Measurements from ENCODE around the gene SLCO2B1. TPM values are rescaled to one million over a fixed set of nuclear protein-coding genes. Genes with fewer than 3 reads are reported as not detected.

Gene SLCO2B1
- total and polyA plus RNA-seq, 2 of the 8 experiments (the other 6 are each of a cell fraction or from before 2014, with no cell fraction given) = 0.03 TPM; not detected in 1

GRCh38 chr11:75203138-75203537 lies 52.2 kb downstream of the SLCO2B1 start:
- Histone ChIP-seq H3K4me2 (ENCODE audit: insufficient read depth in 1 of 2, low read depth in 2 of 2, low read length in 2 of 2) (no peak overlapping the region), H4K8ac (ENCODE audit: extremely low read depth, insufficient read depth, low read length) (no peak overlapping the region; the same call in 1 of the 2 replicates), H2BK5ac (ENCODE audit: low read depth, low read length) (no peak overlapping the region), H3K14ac (ENCODE audit: insufficient read length) (no peak overlapping the region), H3K23ac (ENCODE audit: insufficient read length) (no peak overlapping the region), H2AFZ (ENCODE audit: low read length) (no peak overlapping the region), H2AK5ac (ENCODE audit: low read depth, low read length) (0 out of 2 replicates have a peak overlapping the region, but pooled peaks have one; percentile 0), H3K79me2 (ENCODE audit: control insufficient read depth in 1 of 2, insufficient read depth in 2 of 2, low read length in 2 of 2) (no peaks in the 10 kb centered on the region), H4K91ac (replicated peaks; ENCODE audit: insufficient read length, low read length) (no peak overlapping the region), H3K27me3 (replicated peaks in 1 of 4; ENCODE audit: control insufficient read depth in 3 of 4, extremely low read depth in 1 of 4, insufficient read depth in 3 of 4, low read length in 3 of 4) (no peaks in the 10 kb centered on the region; a peak in 1 of 7 replicates), H3K4me1 (replicated peaks in 1 of 4; ENCODE audit: control insufficient read depth in 3 of 4, insufficient read depth in 4 of 4, low read length in 3 of 4) (0 out of 7 replicates have a peak, but pooled peaks cover 0 to 2% (median 0%) of the 10 kb centered on the region in 4 experiments), H3K4me3 (ENCODE audit: extremely low read depth in 1 of 4, insufficient read depth in 2 of 4, low read depth in 3 of 4, low read length in 4 of 4) (no peak overlapping the region), H3K36me3 (ENCODE audit: control insufficient read depth in 2 of 4, insufficient read depth in 4 of 4, low read length in 3 of 4) (no peaks in the 10 kb centered on the region), H4K5ac (ENCODE audit: insufficient read length, low read depth, low read length) (no peak overlapping the region), H2BK15ac (ENCODE audit: low read length) (no peak overlapping the region), H2BK12ac (ENCODE audit: low read depth, low read length) (peak overlapping the region; percentile 39; the same call in 1 of the 2 replicates), H4K20me1 (replicated peaks in 1 of 2; ENCODE audit: control insufficient read depth in 1 of 2, insufficient read depth in 2 of 2, low read length in 2 of 2) (no peaks in the 10 kb centered on the region), H2BK20ac (ENCODE audit: low read length) (no peak overlapping the region), H3K18ac (ENCODE audit: extremely low read depth, low read length) (no peak overlapping the region), H3K23me2 (ENCODE audit: low read depth, low read length) (no peaks in the 10 kb centered on the region), H3K27ac (ENCODE audit: low read depth, low read length) (no peak overlapping the region), H3K9ac (replicated peaks in 1 of 4; ENCODE audit: extremely low read depth in 1 of 4, low read depth in 3 of 4, low read length in 3 of 4) (no peak overlapping the region), H3K79me1 (ENCODE audit: low read depth, low read length) (no peaks in the 10 kb centered on the region), H2BK120ac (replicated peaks; ENCODE audit: low read depth, low read length) (no peak overlapping the region), H3K4ac (replicated peaks; ENCODE audit: insufficient read length, low read depth, low read length) (no peak overlapping the region), H3K9me3 (ENCODE audit: insufficient read depth in 2 of 2, low read depth in 1 of 2, low read length in 1 of 2) (no peaks in the 10 kb centered on the region), H3K56ac (replicated peaks; ENCODE audit: insufficient read length, low read depth, low read length) (no peak overlapping the region)
- DNase-seq (ENCODE audit: low read depth in 1 of 2, low spot score in 2 of 2) (no peak), FAIRE-seq (no peak)
- ChIA-PET POLR2A (ENCODE audit: partially characterized antibody) (no interaction called here), CTCF (ENCODE audit: partially characterized antibody) (interaction anchor here (0.6 to 45.7 kb wide), 20 partner anchors 8 to 810 kb away, joined by 3 to 825 read pairs (median 18); partner anchors contain the start of genes SLCO2B1 and TPBGL)
- whole genome bisulfite sequencing, 2 experiments (ENCODE audit: extremely low coverage in 1 of 2, insufficient coverage in 1 of 2, insufficient read length in 1 of 2, insufficient replicate concordance in 2 of 2, low coverage in 1 of 2, low lambda C conversion rate in 2 of 2, missing lambda C conversion rate in 1 of 2) = 91% methylated on average over 13 of the region's 13 CpGs; no CpG with 5 or more reads in 1 of the 2 experiments
- TF ChIP-seq MAFK (IDR thresholded peaks at IDR 0.05; ENCODE audit: low read depth, low read length) (no peak), HDAC2 (IDR thresholded peaks at IDR 0.05; ENCODE audit: borderline replicate concordance in 1 of 2, low read depth in 2 of 2, low read length in 2 of 2) (no peak), E2F6 (IDR thresholded peaks at IDR 0.05) (no peak), SP4 (IDR thresholded peaks at IDR 0.05; ENCODE audit: low read length) (no peak), GABPA (IDR thresholded peaks at IDR 0.05; ENCODE audit: borderline replicate concordance, insufficient read depth, low read length) (no peak), HDAC6 (IDR thresholded peaks at IDR 0.05; ENCODE audit: low read depth, low read length) (no peak), NRF1 (IDR thresholded peaks at IDR 0.05; ENCODE audit: low read depth, low read length) (no peak), GTF2F1 (IDR thresholded peaks at IDR 0.05; ENCODE audit: borderline replicate concordance, low read depth, low read length) (no peak)

Data from H1 (cell line).